Trophoblast cell (in vitro differentiated cells and primary cell): Measurements from ENCODE around the gene USP5.

Experiments used
- DNase-seq, 2 donors: peaks; one replicate each; pipeline ENCODE4 v3.0.0-alpha.2; 2016
- H2AFZ ChIP-seq: 2 replicates; pipeline ENCODE4 v1.6.1; 2013; ENCODE audit warnings: low read length, moderate library complexity, mild to moderate bottlenecking; ENCODE audit not compliant: insufficient read depth, poor library complexity
- H2AK5ac ChIP-seq: 2 replicates; pipeline ENCODE4 v1.6.1; 2013; ENCODE audit warnings: mild to moderate bottlenecking, low read length
- H2BK120ac ChIP-seq: 2 replicates; pipeline ENCODE4 v1.6.1; 2013; ENCODE audit warnings: low read length, mild to moderate bottlenecking, moderate library complexity; ENCODE audit not compliant: insufficient read depth, poor library complexity
- H2BK12ac ChIP-seq: 2 replicates; pipeline ENCODE4 v1.6.1; 2013; ENCODE audit warnings: mild to moderate bottlenecking, low read length, moderate library complexity
- H2BK5ac ChIP-seq: 2 replicates; pipeline ENCODE4 v1.6.1; 2013; ENCODE audit warnings: low read length, low read depth, moderate library complexity, mild to moderate bottlenecking; ENCODE audit not compliant: poor library complexity
- H3K14ac ChIP-seq: 2 replicates; pipeline ENCODE4 v1.6.1; 2013; ENCODE audit warnings: mild to moderate bottlenecking, low read length
- H3K18ac ChIP-seq: 2 replicates; pipeline ENCODE4 v1.6.1; 2013; ENCODE audit warnings: mild to moderate bottlenecking, low read length
- H3K23ac ChIP-seq: 2 replicates; pipeline ENCODE4 v1.6.1; 2013; ENCODE audit warnings: low read length
- H3K27ac ChIP-seq: 2 replicates; pipeline ENCODE4 v1.5.1; 2013; ENCODE audit warnings: low read depth, mild to moderate bottlenecking, inconsistent platforms, low read length, moderate library complexity
- H3K27me3 ChIP-seq: 2 replicates; pipeline ENCODE4 v1.6.1; 2013; ENCODE audit warnings: inconsistent platforms, mild to moderate bottlenecking, low read length, moderate library complexity; ENCODE audit not compliant: insufficient read depth
- H3K36me3 ChIP-seq, 2 experiments: 1 replicate in 1 of 2; 2 replicates in 1 of 2; pipeline ENCODE4 v1.6.1; 2013; ENCODE audit warnings: low read length in 2 of 2, mild to moderate bottlenecking in 2 of 2, moderate library complexity in 1 of 2; ENCODE audit not compliant: insufficient read depth in 2 of 2, control insufficient read depth in 1 of 2
- H3K4ac ChIP-seq: 2 replicates; pipeline ENCODE4 v1.6.1; 2013; ENCODE audit warnings: low read depth, mild to moderate bottlenecking, low read length, moderate library complexity
- H3K4me1 ChIP-seq, 2 experiments: 1 replicate in 1 of 2; 2 replicates in 1 of 2; pipeline ENCODE4 v1.6.1; 2013; ENCODE audit warnings: low read length in 2 of 2, mild to moderate bottlenecking in 2 of 2, moderate library complexity in 1 of 2; ENCODE audit not compliant: insufficient read depth in 2 of 2, control insufficient read depth in 1 of 2
- H3K4me2 ChIP-seq: 2 replicates; pipeline ENCODE4 v1.6.1; 2013; ENCODE audit warnings: inconsistent platforms, mild to moderate bottlenecking, low read length, moderate library complexity
- H3K4me3 ChIP-seq: 2 replicates; pipeline ENCODE4 v1.5.1; 2013; ENCODE audit warnings: mild to moderate bottlenecking, low read depth, low read length, inconsistent platforms
- H3K79me1 ChIP-seq: one replicate; pipeline ENCODE4 v1.6.1; 2013; ENCODE audit warnings: low read length
- H3K79me2 ChIP-seq: 2 replicates; pipeline ENCODE4 v1.6.1; 2013; ENCODE audit warnings: low read length, mild to moderate bottlenecking; ENCODE audit not compliant: control insufficient read depth, insufficient read depth, poor library complexity
- H3K9ac ChIP-seq: 2 replicates; pipeline ENCODE4 v1.6.1; 2013; ENCODE audit warnings: mild to moderate bottlenecking, low read length
- H3K9me3 ChIP-seq: 2 replicates; pipeline ENCODE4 v1.6.1; 2013; ENCODE audit warnings: low read depth, mild to moderate bottlenecking, control low read depth, inconsistent platforms, low read length; ENCODE audit not compliant: insufficient read depth
- H4K12ac ChIP-seq: 2 replicates; pipeline ENCODE4 v1.6.1; 2013; ENCODE audit warnings: low read depth, mild to moderate bottlenecking, low read length, moderate library complexity
- H4K8ac ChIP-seq: 2 replicates; pipeline ENCODE4 v1.6.1; 2013; ENCODE audit warnings: low read depth, mild to moderate bottlenecking, low read length, moderate library complexity
- H4K91ac ChIP-seq: one replicate; pipeline ENCODE4 v1.6.1; 2013; ENCODE audit warnings: low read depth, mild to moderate bottlenecking, low read length, moderate library complexity
- WGBS: extraction: QIAGEN DNeasy Blood & Tissue Kit; methylation state at CpG from one replicate; pipeline ENCODE4 v1.1.7; 2013; ENCODE audit warnings: missing lambda C conversion rate; ENCODE audit not compliant: insufficient read length, insufficient coverage; ENCODE audit errors: extremely low coverage; 5-methylcytosine and 5-hydroxymethylcytosine counted together

The USP5 gene

DNA sequence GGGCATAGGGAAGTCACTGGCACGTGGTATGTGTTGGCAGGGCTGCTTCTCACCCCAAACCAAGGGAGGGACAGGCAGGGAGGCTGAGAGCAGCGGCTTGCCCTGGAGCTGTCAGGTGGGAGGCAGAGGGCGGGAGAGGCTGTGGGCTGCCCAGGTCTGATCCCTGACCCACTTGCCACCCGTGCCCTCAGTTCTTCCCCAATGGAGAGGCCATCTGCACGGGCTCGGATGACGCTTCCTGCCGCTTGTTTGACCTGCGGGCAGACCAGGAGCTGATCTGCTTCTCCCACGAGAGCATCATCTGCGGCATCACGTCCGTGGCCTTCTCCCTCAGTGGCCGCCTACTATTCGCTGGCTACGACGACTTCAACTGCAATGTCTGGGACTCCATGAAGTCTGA lies 6.6 kb upstream of the USP5 start:
- no peak overlapping the region for H3K9ac ChIP-seq
- H3K4ac ChIP-seq: no peak overlapping the region
- H3K4me1 ChIP-seq: peaks cover 4 to 5% of the 10 kb centered on the region in 2 experiments
- no CpG with 5 or more reads among the region's 17 CpGs for WGBS
- no peak overlapping the region for H4K91ac ChIP-seq
- no peak overlapping the region for H3K27ac ChIP-seq
- no peak overlapping the region for H2AFZ ChIP-seq
- H2AK5ac ChIP-seq: no peak overlapping the region
- no peak overlapping the region for H3K4me2 ChIP-seq
- no peaks in the 10 kb centered on the region for H3K79me2 ChIP-seq
- no peak for DNase-seq
- H3K23ac ChIP-seq: no peak overlapping the region
- no peak overlapping the region for H3K14ac ChIP-seq
- no peaks in the 10 kb centered on the region for H3K79me1 ChIP-seq
- H4K12ac ChIP-seq: no peak overlapping the region
- H3K4me3 ChIP-seq: no peak overlapping the region
- no peak overlapping the region for H2BK12ac ChIP-seq
- no peaks in the 10 kb centered on the region for H3K27me3 ChIP-seq
- no peak overlapping the region for H4K8ac ChIP-seq
- H2BK120ac ChIP-seq: no peak overlapping the region
- no peak overlapping the region for H3K18ac ChIP-seq
- peaks cover 26 to 49% of the 10 kb centered on the region in 2 experiments for H3K36me3 ChIP-seq
- no peak overlapping the region for H2BK5ac ChIP-seq
- no peaks in the 10 kb centered on the region for H3K9me3 ChIP-seq

DNA sequence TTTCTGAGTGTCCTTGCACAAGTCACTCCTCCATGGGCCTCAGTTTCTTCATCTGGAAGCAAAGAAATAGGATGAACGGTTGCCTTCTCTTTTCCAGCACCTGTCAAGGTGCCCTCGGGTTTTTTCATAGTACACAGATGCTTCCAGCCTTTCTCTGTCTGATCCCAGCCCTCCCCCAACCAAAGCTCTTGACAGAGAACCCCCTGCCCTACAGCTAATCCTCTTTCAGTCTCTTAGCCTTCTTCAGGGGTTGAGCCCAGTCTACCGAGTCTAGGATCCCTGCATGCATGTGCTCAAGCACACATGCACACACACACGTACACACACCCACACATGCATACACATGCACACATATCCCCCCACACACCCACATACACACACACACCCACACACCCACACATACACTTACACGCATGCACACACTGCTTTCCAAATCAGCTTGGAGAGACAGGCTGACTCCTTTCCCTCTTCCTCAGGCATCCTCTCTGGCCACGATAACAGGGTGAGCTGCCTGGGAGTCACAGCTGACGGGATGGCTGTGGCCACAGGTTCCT lies 5.6 kb upstream of the USP5 start:
- Histone ChIP-seq H3K27ac (no peak overlapping the region), H3K4ac (no peak overlapping the region), H2BK12ac (no peak overlapping the region), H2AFZ (no peak overlapping the region), H3K9me3 (no peaks in the 10 kb centered on the region), H3K4me3 (no peak overlapping the region), H3K4me1 (peaks cover 9 to 10% of the 10 kb centered on the region in 2 experiments), H3K79me1 (no peaks in the 10 kb centered on the region), H2BK120ac (no peak overlapping the region), H2AK5ac (no peak overlapping the region), H4K91ac (no peak overlapping the region), H4K8ac (no peak overlapping the region), H3K18ac (no peak overlapping the region), H3K23ac (no peak overlapping the region), H3K9ac (no peak overlapping the region), H4K12ac (no peak overlapping the region), H2BK5ac (no peak overlapping the region), H3K27me3 (no peaks in the 10 kb centered on the region), H3K79me2 (no peaks in the 10 kb centered on the region), H3K14ac (no peak overlapping the region), H3K36me3 (peaks cover 26 to 49% of the 10 kb centered on the region in 2 experiments), H3K4me2 (no peak overlapping the region)
- DNase-seq: no peak
- no CpG with 5 or more reads among the region's 7 CpGs for WGBS

DNA sequence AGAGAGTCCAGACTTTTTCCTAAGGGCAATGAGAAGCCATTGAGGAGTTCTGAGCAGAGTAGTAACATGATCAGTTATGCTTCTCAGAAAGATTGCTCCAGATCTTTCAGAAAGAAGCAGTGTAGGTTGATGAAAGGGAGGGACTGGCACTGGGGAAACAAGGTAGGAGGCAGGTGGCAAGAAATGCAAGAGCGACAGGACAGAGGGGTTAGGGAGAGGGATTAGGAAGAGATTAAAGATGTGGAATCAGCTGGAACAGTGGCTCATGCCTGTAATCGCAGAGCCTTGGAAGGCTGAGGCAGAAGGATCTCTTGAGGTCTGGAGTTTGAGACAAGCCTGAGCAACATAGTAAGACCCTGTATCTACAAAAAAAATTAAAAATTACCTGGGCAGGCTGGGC lies 4.3 kb upstream of the USP5 start:
- H3K27ac ChIP-seq: no peak overlapping the region
- no peak overlapping the region for H4K12ac ChIP-seq
- H3K36me3 ChIP-seq: peaks cover 26 to 49% of the 10 kb centered on the region in 2 experiments
- H3K4me2 ChIP-seq: no peak overlapping the region
- H3K4ac ChIP-seq: no peak overlapping the region
- peaks cover 1% of the 10 kb centered on the region for H3K79me2 ChIP-seq
- H3K14ac ChIP-seq: no peak overlapping the region
- no peak overlapping the region for H3K4me3 ChIP-seq
- H2BK12ac ChIP-seq: no peak overlapping the region
- no peaks in the 10 kb centered on the region for H3K9me3 ChIP-seq
- H2BK5ac ChIP-seq: no peak overlapping the region
- no peak overlapping the region for H2BK120ac ChIP-seq
- no CpG with 5 or more reads among the region's 2 CpGs for WGBS
- H3K79me1 ChIP-seq: peaks cover 3% of the 10 kb centered on the region
- H3K18ac ChIP-seq: no peak overlapping the region
- peaks cover 9 to 10% of the 10 kb centered on the region in 2 experiments for H3K4me1 ChIP-seq
- H3K27me3 ChIP-seq: no peaks in the 10 kb centered on the region
- no peak for DNase-seq
- no peak overlapping the region for H4K91ac ChIP-seq
- H2AK5ac ChIP-seq: no peak overlapping the region
- no peak overlapping the region for H3K23ac ChIP-seq
- H2AFZ ChIP-seq: no peak overlapping the region
- no peak overlapping the region for H3K9ac ChIP-seq
- no peak overlapping the region for H4K8ac ChIP-seq

DNA sequence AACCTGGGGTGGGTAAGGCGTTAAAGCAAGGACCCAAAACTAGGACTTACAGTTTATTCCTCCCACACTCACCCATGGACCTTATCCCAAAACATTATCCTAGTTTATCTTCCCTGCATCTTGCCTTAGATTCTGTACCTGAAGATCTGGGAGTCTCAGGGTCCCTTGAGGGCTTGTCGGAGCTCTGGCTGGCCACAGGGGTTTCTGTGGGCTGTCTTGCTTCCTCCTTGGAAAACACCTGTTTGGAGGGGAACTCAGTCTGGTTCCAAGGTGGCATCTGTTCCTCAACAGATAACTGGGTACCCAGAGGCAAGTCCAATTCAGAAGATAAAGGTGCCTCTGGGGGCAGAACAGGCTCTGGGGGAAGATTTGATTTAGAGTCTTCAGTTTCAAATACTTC lies 2.5 kb upstream of the USP5 start:
- H3K23ac ChIP-seq: no peak overlapping the region
- H3K18ac ChIP-seq: no peak overlapping the region
- peaks cover 5% of the 10 kb centered on the region for H3K79me1 ChIP-seq
- no peak overlapping the region for H3K4me3 ChIP-seq
- no peak overlapping the region for H3K9ac ChIP-seq
- H3K4ac ChIP-seq: no peak overlapping the region
- H3K4me2 ChIP-seq: no peak overlapping the region
- H2BK120ac ChIP-seq: no peak overlapping the region
- no peaks in the 10 kb centered on the region for H3K27me3 ChIP-seq
- H2AFZ ChIP-seq: no peak overlapping the region
- peaks cover 4% of the 10 kb centered on the region for H3K79me2 ChIP-seq
- peaks cover 26 to 40% of the 10 kb centered on the region in 2 experiments for H3K36me3 ChIP-seq
- H3K14ac ChIP-seq: no peak overlapping the region
- H4K8ac ChIP-seq: no peak overlapping the region
- H4K12ac ChIP-seq: no peak overlapping the region
- H3K27ac ChIP-seq: no peak overlapping the region
- H2BK12ac ChIP-seq: no peak overlapping the region
- H4K91ac ChIP-seq: no peak overlapping the region
- no peak overlapping the region for H2AK5ac ChIP-seq
- no peak overlapping the region for H2BK5ac ChIP-seq
- no peaks in the 10 kb centered on the region for H3K9me3 ChIP-seq
- peaks cover 14 to 15% of the 10 kb centered on the region in 2 experiments for H3K4me1 ChIP-seq
- no peak for DNase-seq
- WGBS: no CpG with 5 or more reads among the region's 2 CpGs
